DMS 273 treated with DMSO at 0.1 percent for 48 hours (cell line): ENCODE results near the gene RSU1.

ENCODE experiments used
- DNase-seq: peaks from one replicate; lab custom pipeline; 2025; lab: John Stamatoyannopoulos, UW

Gene RSU1

GRCh38 chr10:16822027-16822426 lies 4.8 kb upstream of the RSU1 start:
- no peak for DNase-seq

GRCh38 chr10:16820421-16820820 lies 3.2 kb upstream of the RSU1 start:
- DNase-seq = no peak

DNA sequence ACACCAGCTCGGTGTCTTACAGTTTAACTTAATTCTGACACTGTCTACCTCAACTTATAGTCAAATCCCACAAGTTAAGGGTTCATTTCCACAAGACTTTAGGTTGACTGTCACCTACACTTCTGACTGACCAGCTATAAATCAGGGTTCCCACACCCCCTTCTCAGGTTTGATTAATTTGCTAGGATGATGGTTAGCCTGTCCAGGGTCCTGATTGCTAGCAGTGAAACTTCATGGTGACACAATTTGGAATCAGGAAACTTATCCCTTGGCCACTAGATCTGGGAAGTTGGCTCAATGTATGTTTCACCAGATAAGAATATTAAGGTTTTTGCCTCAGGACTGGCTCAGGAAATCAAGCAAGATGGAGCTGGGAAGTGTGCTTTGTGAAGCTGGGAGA lies 2.8 kb upstream of the RSU1 start:
- no peak for DNase-seq

- DNase-seq = no peak
Measured at GRCh38 chr10:16819436-16819835, 2.2 kb upstream of the RSU1 start.

GRCh38 chr10:16819026-16819425 lies 1.8 kb upstream of the RSU1 start:
- DNase-seq = no peak

GRCh38 chr10:16816830-16817124 lies 447 bp downstream of the RSU1 start:
- no peak for DNase-seq

DNA sequence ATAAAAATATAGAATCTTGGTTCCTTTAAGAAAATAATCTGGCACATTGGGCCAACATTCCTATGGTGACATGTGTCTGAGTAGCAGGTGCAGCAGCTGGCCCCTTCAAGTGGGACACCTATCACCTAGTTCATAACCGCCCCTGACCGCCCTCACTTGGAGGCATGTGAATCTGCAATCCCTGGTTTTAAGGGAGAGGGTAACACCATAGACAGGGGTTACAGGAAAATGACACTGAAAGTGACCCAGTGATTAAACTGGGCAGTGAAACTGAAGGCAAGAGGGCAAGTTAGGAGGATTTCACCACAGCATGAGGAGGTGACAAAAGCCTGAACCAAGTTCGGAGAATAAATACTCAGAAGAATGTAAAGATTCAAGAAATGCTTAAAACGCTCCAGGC lies 1.1 kb downstream of the RSU1 start:
- no peak for DNase-seq

DNA sequence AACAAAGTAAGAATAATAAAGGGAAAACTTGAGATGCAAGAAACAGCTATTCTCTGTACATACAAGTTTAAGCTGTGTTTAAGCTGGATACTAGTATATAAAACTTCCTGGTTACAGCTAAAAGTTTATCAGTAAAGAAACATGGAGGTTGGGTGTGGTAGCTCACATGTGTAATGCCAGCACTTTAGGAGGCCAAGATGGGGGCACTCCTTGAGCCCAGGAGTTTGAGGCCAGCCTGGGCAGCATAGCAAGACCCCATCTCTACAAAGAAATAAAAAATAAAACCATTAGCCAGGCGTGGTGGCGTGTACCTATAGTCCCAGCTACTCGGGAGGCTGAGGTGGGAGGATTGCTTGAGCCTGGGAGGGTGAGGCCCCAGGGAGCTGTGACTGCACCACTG lies 3.2 kb downstream of the RSU1 start:
- no peak for DNase-seq

DNA sequence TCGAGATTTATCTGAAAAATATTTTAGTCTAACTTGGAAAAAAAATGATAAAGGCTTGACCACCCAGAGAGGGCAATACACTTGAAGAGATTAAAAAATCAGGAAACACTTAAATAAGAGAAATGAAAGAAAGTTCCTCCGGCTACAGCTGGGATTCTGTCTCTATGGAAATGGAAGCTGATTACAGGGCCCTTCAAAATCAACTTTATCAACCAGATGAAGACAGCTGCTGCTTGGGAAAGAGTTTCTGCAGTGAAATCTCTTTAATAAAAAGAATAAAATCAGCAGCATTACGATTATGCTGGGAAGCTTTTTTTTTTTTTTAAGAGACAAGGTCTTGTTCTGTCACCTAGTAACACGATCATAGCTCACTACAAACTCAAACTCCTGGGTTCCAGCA lies 4.5 kb downstream of the RSU1 start:
- DNase-seq = no peak

GRCh38 chr10:16811765-16812164 lies 5.5 kb downstream of the RSU1 start:
- no peak for DNase-seq

- DNase-seq = no peak
Measured at GRCh38 chr10:16811292-16811691, 5.9 kb downstream of the RSU1 start.

DNA sequence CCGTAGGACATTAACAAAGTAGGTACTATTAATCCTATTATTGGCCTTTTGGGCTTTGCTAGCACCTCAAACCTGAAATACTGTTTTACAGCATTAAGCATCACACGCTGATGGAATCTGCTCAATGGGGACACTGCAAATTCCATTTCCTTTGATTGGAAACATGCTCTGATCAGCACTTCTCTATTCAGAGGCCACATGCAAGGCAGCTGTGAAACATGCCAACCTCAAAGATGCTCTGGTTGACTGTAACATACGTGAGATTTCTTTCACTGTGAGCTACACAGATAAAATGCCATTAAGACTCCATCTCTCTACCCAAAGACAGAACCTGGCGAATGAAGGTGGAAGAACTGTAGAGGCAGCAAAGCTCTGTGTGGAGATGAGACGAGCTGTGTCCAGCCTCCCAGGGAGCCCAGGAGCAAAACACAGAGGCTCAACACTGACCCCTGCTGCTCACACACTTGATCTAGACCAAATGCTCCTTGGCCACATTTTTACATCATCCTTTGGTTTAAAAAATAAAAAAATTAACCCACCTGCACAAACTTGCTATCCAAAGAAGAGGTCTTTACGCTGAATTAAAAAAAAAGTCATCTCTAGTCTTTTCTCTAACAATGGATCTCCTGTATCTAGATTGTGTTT lies 8.0 kb downstream of the RSU1 start:
- DNase-seq = no peak

DNA sequence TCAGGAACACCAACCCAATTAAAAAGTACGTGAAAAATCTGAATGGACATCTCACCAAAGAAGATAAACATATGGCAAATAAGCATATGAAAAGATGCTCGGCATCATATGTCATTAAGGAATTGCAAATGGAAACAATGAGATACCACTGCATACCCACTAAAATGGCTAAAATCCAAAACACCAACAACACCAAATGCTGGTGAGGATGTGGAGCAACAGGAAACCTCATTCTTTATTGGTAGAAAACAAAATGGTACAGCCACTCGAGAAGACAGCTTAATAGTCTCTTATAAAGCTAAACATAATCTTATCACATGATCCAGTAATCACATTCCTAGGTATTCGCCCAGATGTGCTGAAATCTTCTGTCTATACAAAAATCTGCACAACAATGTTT lies 13.1 kb downstream of the RSU1 start:
- DNase-seq = no peak

- no peak for DNase-seq
Measured at GRCh38 chr10:16803464-16803863, 13.8 kb downstream of the RSU1 start.

DNA sequence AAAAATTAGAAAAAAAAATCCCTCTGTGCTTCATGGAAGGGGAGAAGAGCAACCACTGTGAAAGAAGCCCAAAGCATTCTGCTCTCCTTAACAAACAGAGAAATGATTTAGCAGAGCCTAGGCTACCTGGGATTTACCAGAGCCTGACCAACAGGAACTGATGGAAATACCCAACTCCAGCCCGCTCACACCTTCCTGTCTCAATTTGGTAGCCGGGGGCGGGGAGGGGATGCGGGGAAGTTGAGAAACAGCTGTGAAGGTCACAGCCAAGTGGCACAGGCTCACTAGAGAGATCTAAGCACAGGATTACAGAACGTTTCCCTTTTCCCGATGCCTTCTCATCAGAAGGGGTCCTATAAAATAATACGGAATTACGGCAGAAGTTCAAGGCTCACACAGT lies 17.6 kb downstream of the RSU1 start:
- no peak for DNase-seq

DNA sequence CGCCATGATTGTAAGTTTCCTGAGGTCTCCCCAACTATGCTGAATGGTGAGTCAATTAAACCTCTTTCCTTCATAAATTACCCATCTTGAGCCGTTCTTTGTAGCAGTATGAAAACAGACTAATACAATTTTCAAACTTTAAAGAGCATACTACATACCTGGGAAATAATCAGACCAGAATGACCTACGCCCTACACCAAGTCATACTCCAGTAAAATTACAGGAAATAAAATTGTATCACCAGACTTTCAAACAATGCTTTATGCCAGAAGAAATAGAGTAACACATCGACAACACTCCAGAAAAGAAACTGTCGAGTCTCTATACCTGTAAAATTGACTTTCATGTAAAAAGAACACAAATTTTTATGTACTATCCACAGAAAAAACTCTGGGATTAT lies 18.7 kb downstream of the RSU1 start:
- no peak for DNase-seq

DNA sequence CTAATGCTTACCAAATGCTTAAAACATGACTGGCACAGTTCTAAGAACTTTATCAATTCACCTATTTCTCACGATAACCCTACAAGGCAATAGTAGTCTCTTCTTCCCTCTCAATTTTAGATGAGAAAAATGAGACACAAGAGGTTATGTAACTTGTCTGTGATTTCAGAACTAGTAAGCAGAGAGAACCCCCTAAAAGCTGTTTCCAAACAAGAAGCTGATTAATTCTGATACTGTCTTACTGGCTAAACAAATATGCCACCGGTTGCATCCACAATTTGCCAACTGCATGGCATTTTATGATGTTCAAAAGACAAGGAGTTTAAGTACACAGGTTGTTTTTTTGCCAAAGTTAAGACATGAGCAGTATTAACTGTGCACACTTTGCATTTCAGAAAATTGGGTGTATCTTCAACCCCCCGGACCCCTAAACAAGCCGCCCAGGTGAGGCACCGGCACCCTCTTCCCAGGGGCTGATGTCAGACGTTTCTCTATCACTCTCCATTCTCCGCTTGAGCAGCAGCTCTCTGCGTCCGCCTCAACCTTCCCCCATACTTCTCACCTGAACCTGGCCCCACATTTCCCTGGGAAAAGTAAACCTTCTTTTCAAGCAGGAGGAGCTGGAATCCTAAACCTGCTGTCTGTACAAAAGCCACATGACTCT lies 21.7 kb downstream of the RSU1 start:
- no peak for DNase-seq

DNA sequence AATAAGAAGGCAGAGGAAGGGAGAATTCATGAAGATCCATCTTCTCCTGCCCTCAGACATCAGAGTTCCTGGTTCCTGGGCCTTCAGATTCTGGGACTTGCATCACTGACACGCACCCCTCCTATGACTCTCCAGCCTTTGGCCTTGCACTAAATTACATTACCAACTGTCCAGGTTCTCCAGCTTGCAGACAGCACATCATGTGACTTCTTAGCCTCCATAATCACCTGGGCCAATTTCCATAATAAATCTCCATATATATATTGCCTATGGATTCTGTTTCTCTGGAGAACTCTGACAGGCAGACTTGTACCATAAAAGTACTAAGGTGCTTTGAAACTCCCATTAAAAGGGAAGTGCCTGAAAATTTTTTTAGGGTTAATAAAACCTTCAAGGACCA lies 23.2 kb downstream of the RSU1 start:
- DNase-seq = no peak

DNA sequence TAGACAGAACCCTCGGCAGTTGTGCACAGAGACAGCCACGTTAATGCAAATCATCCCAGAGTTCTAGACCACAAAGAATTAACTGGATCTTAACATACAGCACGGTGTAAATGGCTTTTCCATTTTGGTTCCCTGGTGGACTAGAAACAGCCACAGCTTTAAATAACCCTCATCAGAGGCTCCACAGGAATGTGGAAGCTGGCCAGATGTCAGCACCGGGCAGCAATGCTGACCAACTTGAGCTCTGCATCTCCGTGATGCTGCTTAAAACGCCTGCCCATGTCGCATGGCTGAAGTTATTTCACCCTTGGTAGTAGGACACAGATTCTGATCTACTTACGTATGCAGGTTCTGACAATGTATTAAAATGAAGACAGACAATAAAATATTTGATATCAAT lies 24.5 kb downstream of the RSU1 start:
- DNase-seq = no peak

GRCh38 chr10:16789765-16790164 lies 27.5 kb downstream of the RSU1 start:
- no peak for DNase-seq

DNA sequence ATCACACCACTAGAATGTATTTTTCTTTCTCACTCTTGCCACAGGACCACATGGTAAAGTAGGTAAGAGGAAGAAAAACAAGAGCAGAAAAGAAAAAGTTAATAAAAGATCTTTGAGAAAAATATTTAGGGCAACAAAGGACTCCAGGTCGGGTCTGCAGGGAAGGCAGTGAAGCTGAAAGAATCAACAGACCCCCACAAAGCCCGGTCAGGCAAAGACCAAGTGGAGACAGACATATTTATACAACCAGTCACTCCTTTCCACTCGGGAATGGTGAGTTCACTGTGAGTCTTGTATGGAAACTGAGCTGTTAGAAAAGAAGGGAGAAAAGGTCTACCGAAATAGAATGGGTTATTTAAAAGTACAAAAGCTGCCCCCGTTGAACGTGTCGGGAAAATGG lies 28.0 kb downstream of the RSU1 start:
- no peak for DNase-seq

- DNase-seq = no peak
Measured at GRCh38 chr10:16788778-16789177, 28.4 kb downstream of the RSU1 start.

GRCh38 chr10:16788125-16788524 lies 29.1 kb downstream of the RSU1 start:
- no peak for DNase-seq

DNA sequence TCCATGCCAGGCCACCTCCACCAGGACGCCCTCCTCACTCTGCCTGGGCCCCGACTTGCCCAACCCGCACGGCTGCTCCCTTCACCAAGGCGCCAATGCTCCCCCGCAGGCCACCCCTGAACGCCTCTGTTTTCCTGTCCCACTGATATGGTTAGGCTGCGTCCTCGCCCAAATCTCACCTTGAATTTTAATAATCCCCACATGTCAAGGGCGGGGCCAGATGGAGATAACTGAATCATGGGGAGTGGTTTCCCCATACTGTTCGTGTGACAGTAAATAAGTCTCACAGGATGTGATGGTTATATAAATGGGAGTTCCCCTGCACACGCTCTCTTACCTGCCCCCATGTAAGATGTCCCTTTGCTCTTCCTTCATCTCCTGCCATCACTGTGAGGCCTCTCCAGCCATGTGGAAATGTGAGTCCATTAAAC lies 29.8 kb downstream of the RSU1 start:
- DNase-seq = no peak
